Hematopoietic multipotent progenitor cell treated with erythropoietin and hydrocortisone succinate and interleukin-3 and kit ligand, for 4 days (in vitro differentiated cells): ENCODE results near the gene PCDHGB3.
A peak's percentile ranks its signal among the peaks of the same experiment; 100 is the strongest.
"Not testable (repeated sequence)": the region's sequence is repeated elsewhere in the genome, so short reads cannot be mapped to it uniquely, and the experiment has no call there.

Experiments
- DNase-seq: peaks from one replicate; pipeline ENCODE4 v3.0.0-alpha.2; 2015

Gene PCDHGB3

DNA sequence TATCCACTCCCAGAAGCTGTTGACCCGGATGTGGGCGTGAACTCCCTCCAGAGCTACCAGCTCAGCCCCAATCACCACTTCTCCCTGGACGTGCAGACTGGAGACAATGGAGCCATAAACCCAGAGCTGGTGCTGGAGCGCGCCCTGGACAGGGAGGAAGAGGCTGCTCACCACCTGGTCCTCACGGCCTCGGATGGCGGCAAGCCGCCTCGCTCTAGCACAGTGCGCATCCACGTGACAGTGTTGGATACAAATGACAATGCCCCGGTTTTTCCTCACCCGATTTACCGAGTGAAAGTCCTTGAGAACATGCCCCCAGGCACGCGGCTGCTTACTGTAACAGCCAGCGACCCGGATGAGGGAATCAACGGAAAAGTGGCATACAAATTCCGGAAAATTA, 23.2 kb downstream of the PCDHGB3 start:
- no peak for DNase-seq

DNA sequence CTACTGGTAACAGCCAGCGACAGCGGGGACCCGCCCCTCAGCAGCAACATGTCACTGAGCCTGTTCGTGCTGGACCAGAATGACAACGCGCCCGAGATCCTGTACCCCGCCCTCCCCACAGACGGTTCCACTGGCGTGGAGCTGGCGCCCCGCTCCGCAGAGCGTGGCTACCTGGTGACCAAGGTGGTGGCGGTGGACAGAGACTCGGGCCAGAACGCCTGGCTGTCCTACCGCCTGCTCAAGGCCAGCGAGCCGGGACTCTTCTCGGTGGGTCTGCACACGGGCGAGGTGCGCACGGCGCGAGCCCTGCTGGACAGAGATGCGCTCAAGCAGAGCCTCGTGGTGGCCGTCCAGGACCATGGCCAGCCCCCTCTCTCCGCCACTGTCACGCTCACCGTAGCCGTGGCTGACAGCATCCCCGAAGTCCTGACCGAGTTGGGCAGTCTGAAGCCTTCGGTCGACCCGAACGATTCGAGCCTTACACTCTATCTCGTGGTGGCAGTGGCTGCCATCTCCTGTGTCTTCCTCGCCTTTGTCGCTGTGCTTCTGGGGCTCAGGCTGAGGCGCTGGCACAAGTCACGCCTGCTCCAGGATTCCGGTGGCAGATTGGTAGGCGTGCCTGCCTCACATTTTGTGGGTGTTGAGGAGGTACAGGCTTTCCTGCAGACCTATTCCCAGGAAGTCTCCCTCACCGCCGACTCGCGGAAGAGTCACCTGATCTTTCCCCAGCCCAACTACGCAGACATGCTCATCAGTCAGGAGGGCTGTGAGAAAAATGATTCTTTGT, 24.6 kb downstream of the PCDHGB3 start:
- not testable (repeated sequence) for DNase-seq

DNA sequence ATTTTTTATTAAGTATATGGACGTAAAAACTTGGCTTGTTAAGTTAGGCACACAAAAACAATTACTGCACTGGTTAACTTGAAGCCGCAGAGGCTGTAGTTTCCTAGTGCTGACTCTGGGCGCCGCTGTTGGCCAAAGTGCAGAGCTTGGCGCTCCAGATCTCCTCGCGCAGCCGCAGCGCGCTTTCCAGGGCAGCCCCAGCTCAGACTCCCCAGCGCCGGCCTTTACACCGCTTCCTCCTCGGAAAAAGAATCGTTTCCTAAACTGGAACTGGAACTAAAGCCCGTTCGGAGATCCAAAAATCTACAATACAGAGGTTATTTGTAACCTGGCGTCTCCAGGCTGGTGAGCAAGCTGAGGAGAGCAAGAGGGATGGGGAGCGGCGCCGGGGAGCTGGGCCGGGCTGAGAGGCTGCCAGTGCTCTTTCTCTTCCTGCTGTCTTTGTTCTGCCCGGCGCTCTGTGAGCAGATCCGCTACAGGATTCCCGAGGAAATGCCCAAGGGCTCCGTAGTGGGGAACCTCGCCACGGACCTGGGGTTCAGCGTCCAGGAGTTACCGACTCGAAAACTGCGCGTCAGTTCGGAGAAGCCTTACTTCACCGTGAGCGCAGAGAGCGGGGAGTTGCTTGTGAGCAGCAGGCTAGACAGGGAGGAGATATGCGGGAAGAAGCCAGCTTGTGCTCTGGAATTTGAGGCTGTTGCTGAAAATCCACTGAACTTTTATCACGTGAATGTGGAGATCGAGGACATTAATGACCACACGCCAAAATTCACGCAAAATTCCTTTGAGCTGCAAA, 27.9 kb downstream of the PCDHGB3 start, which contains the start of gene PCDHGB5:
PCDHGB5 (plus strand) TSS at position 192 of the 796 bp plus-strand sequence; CDS start at position 373, 181 bp downstream.
- peak; percentile 70 for DNase-seq

DNA sequence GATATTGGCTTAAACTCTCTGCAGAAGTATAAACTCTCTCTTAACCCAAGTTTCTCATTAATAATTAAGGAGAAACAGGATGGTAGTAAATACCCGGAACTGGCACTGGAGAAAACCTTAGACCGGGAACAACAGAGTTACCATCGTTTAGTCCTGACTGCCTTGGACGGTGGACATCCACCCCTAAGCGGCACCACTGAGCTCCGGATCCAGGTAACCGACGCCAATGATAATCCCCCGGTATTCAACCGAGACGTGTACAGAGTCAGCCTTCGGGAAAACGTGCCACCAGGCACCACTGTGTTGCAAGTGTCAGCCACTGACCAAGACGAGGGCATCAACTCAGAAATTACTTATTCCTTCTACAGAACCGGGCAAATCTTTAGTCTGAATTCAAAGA, 28.6 kb downstream of the PCDHGB3 start:
- no peak for DNase-seq

DNA sequence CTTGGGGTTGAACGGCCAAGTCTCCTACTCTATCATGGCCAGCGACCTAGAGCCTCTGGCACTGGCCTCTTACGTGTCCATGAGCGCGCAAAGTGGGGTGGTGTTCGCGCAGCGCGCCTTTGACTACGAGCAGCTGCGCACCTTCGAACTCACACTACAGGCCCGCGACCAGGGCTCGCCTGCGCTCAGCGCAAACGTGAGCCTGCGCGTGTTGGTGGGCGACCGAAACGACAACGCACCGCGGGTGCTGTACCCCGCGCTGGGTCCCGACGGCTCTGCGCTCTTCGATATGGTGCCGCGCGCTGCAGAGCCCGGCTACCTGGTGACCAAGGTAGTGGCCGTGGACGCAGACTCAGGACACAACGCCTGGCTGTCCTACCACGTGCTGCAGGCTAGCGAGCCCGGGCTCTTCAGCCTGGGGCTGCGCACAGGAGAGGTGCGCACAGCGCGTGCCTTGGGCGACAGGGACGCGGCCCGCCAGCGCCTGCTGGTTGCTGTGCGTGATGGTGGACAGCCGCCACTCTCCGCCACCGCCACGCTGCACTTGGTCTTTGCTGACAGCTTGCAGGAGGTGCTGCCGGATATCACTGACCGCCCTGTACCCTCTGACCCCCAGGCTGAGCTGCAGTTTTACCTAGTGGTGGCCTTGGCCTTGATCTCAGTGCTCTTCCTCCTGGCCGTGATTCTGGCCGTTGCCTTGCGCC, 29.7 kb downstream of the PCDHGB3 start:
- DNase-seq = no peak

DNA sequence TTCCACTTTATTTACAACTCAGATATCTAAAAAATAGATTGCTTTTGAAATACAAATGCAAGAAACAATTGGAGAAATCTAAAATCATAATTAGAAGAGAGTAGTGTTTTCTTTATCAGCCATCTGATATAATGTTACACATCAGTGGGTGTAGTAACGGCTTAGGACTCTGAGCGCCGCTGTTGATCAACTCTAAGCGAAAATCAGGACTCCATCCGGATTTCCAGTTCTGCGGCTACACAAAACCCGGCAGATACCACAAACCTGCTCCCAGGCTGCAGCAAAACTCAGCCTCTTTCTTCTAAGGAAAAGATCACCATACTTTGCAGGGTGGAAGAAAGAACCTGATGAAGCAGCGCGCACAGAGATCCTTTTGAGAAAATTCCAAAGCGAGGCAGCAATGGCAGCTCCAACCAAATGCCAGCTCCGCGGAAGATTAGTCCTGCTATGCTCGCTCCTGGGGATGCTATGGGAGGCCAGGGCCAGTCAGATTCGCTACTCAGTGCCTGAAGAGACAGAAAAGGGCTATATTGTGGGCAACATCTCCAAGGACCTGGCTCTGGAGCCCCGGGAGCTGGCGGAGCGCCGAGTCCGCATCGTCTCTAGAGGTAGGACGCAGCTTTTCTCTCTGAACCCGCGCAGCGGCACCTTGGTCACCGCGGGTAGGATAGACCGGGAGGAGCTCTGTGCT, 32.7 kb downstream of the PCDHGB3 start, which contains the start of gene PCDHGA9:
PCDHGA9 (plus strand) TSS at position 226 of the 691 bp plus-strand sequence; CDS start at position 401, 175 bp downstream.
- peak; percentile 49 for DNase-seq

DNA sequence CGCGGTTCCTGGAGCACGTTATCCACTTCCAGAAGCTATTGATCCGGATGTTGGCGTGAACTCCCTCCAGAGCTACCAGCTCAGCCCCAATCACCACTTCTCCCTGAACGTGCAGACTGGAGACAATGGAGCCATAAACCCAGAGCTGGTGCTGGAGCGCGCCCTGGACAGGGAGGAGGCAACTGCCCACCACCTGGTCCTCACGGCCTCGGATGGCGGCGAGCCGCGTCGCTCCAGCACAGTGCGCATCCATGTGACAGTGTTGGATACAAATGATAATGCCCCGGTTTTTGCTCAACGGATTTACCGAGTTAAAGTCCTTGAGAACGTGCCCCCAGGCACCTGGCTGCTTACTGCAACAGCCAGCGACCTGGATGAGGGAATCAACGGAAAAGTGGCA, 33.3 kb downstream of the PCDHGB3 start:
- DNase-seq = no peak

DNA sequence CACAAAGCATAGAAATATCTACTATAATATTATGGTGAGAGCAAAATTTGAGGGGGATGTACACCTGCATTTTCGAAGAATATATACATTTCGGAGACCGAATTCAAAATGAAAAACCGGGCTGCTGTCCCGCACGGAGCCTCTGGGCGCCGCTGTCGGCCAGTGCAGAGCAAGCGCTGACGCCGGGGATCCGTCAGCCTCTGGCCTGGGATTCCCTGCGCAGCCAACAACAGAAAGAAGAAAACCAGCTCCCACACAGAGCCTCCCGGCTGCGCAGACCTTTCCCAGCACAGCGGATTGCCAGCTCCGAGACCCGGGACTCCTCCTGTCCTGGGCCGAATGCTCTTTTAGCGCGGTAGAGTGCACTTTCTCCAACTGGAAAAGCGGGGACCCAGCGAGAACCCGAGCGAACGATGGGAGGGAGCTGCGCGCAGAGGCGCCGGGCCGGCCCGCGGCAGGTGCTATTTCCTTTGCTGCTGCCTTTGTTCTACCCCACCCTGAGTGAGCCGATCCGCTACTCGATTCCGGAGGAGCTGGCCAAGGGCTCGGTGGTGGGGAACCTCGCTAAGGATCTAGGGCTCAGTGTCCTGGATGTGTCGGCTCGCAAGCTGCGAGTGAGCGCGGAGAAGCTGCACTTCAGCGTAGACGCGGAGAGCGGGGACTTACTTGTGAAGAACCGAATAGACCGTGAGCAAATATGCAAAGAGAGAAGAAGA, 37.9 kb downstream of the PCDHGB3 start, which contains the start of gene PCDHGB6:
PCDHGB6 (plus strand) TSS at position 232 of the 716 bp plus-strand sequence; CDS start at position 414, 182 bp downstream.
- DNase-seq = peak; percentile 62

DNA sequence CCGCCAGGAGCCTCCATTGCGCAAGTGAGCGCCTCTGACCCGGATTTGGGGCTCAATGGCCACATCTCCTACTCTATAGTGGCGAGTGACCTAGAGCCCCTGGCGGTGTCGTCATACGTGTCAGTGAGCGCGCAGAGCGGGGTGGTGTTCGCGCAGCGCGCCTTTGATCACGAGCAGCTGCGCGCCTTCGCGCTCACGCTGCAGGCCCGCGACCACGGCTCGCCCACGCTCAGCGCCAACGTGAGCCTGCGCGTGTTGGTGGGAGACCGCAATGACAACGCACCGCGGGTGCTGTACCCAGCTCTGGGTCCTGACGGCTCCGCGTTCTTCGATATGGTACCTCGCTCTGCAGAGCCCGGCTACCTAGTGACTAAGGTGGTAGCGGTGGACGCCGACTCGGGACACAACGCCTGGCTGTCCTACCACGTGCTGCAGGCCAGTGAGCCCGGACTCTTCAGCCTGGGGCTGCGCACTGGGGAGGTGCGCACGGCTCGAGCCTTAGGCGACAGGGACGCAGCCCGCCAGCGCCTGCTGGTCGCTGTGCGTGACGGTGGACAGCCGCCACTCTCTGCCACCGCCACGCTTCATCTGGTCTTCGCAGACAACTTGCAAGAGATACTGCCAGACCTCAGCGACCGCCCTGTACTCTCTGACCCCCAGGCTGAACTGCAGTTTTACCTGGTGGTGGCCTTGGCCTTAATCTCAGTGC, 39.7 kb downstream of the PCDHGB3 start:
- no peak for DNase-seq

DNA sequence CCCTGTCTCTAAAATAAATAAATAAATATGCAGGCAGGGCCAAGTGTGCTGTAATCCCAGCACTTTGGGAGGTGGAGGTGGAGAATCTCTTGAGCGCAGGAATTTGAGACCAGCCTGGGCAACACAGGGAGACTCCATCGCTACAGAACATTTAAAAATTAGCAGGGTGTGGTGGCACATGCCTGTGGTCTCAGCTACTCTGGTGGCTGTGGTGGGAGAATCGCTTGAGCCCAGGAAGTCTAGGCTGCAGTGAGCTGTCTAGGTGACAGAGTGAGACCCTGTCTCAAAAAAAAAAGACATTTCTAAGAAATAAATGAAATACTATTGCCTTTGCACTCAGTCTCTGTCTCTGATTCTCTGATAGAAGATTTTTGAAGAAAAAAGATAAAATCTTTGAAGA, 41.5 kb downstream of the PCDHGB3 start:
- DNase-seq = no peak

DNA sequence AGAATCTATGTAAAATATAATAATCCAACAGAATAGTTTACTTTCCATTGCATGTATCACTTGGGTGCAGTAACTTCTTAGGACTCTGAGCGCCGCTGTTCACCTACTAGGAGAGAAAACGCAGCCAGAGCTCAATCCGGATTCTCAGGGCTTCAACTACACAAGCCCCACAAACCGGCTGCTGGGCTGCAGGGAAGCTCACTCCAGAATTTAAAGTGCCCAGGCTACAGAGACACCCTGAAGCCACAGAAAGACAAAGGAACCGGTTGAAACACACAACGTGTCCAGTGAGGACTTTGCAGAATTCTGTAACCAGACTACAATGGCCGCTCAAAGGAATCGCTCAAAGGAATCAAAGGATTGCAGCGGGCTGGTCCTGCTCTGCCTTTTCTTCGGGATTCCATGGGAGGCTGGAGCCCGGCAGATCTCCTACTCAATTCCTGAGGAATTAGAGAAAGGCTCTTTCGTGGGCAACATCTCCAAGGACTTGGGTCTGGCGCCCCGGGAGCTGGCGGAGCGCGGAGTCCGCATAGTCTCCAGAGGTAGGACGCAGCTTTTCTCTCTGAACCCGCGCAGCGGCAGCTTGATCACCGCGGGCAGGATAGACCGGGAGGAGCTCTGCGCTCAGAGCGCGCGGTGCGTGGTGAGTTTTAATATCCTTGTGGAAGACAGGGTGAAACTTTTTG, 43.0 kb downstream of the PCDHGB3 start, which contains the start of gene PCDHGA10:
PCDHGA10 (plus strand) TSS at position 134 of the 686 bp plus-strand sequence; CDS start at position 323, 189 bp downstream.
- DNase-seq = peak; percentile 86

DNA sequence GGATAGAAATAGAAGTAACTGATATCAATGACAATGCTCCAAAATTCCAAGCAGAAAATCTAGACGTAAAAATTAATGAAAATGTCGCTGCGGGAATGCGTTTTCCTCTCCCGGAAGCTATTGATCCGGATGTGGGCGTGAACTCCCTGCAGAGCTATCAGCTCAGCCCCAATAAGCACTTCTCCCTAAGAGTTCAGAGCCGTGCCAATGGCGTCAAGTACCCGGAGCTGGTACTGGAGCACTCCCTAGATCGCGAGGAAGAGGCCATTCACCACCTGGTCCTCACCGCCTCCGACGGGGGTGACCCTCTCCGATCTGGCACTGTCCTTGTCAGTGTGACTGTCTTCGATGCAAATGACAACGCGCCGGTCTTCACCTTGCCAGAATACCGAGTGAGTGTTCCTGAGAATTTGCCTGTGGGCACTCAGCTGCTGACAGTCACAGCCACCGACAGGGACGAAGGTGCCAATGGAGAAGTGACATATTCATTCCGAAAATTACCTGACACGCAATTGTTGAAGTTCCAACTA, 43.6 kb downstream of the PCDHGB3 start:
- no peak for DNase-seq

DNA sequence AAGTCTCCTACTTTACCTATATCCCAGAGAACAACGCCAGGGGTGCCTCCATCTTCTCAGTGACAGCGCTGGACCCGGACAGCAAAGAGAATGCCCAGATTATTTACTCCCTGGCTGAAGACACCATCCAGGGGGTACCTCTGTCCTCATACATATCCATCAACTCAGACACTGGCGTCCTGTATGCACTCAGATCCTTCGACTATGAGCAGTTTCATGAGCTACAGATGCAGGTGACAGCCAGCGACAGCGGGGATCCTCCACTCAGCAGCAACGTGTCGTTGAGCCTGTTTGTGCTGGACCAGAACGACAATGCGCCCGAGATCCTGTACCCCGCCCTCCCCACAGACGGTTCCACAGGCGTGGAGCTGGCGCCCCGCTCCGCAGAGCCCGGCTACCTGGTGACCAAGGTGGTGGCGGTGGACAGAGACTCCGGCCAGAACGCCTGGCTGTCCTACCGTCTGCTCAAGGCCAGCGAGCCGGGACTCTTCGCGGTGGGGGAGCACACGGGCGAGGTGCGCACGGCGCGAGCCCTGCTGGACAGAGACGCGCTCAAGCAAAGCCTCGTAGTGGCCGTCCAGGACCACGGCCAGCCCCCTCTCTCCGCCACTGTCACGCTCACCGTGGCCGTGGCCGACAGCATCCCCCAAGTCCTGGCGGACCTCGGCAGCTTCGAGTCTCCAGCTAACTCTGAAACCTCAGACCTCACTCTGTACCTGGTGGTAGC, 44.7 kb downstream of the PCDHGB3 start:
- not testable (repeated sequence) for DNase-seq

DNA sequence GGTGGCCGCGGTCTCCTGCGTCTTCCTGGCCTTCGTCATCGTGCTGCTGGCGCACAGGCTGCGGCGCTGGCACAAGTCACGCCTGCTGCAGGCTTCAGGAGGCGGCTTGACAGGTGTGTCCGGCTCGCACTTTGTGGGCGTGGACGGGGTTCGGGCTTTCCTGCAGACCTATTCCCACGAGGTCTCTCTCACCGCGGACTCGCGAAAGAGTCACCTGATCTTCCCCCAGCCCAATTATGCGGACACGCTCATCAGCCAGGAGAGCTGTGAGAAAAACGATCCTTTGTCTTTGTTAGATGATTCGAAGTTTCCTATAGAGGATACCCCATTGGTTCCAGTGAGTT, 45.2 kb downstream of the PCDHGB3 start:
- not testable (repeated sequence) for DNase-seq

DNA sequence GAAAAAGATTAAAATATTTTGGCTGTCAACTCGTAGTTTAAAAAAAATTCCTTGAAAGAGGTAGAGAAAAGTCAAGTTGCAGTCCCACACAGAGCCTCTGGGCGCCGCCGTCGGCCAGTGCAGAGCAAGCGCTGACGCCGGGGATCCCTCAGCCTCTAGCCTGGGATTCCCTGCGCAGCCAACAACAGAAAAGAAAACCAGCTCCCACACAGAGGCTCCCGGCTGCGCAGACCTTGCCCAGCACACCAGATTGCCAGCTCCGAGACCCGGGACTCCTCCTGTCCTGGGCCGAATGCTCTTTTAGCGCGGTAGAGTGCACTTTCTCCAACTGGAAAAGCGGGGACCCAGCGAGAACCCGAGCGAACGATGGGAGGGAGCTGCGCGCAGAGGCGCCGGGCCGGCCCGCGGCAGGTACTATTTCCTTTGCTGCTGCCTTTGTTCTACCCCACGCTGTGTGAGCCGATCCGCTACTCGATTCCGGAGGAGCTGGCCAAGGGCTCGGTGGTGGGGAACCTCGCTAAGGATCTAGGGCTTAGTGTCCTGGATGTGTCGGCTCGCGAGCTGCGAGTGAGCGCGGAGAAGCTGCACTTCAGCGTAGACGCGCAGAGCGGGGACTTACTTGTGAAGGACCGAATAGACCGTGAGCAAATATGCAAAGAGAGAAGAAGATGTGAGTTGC, 47.6 kb downstream of the PCDHGB3 start, which contains the start of gene PCDHGB7:
PCDHGB7 (plus strand) TSS at position 184 of the 679 bp plus-strand sequence; CDS start at position 367, 183 bp downstream.
- DNase-seq = peak; percentile 86

DNA sequence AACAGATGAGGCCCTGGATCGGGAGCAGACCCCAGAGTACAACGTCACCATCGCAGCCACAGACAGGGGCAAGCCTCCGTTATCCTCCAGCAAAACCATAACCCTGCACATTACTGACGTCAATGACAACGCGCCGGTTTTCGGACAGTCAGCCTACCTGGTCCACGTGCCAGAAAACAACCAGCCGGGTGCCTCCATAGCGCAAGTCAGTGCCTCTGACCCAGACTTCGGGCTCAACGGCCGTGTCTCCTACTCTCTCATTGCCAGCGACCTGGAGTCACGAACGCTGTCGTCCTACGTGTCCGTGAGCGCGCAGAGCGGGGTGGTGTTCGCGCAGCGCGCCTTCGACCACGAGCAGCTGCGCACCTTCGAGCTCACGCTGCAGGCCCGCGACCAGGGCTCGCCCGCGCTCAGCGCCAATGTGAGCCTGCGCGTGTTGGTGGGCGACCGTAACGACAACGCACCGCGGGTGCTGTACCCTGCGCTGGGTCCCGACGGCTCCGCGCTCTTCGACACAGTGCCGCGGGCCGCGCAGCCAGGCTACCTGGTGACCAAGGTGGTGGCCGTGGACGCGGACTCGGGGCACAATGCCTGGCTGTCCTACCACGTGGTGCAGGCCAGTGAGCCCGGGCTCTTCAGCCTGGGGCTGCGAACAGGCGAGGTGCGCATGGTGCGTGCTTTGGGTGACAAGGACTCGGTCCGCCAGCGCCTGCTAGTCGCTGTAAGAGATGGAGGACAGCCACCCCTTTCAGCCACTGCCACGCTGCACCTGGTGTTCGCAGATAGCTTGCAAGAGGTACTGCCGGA, 49.2 kb downstream of the PCDHGB3 start:
- no peak for DNase-seq

DNA sequence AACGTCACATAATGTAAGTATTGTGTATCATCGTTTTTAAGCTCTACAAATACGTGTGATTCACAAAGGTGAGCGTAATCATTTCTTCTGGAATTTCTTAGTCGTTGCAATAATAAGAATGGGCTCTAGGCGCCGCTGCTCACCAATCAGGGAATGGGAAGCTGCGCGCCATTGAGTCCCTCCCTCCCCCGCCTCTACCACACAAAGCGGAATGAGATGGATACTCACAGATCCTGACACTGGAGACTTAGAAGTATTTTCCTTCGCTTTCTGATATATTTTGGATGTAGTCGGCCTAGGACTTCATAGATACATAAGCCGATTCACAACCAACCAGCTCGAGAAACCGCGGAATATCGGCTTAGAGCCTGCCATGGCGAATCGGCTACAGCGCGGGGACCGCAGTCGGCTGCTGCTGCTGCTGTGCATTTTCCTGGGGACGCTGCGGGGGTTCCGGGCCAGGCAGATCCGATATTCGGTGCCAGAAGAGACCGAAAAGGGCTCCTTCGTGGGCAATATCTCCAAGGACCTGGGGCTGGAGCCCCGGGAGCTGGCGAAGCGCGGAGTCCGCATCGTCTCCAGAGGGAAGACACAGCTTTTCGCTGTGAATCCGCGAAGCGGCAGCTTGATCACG, 50.9 kb downstream of the PCDHGB3 start, which contains the start of gene PCDHGA11:
PCDHGA11 (plus strand) TSS at position 197 of the 634 bp plus-strand sequence; CDS start at position 374, 177 bp downstream.
- peak; percentile 75 for DNase-seq
